PFSK-1 (cell line): ENCODE data around the gene RNF183.

Source experiments
- FOXP2 ChIP-seq: optimal IDR thresholded peaks from 2 replicates; pipeline ENCODE3; 2011; ENCODE audit warnings: borderline replicate concordance, control low read depth, inconsistent platforms; ENCODE audit not compliant: insufficient read depth; ENCODE audit errors: extremely low read length, extremely low read depth
- POLR2AphosphoS5 ChIP-seq: IDR thresholded peaks from 2 replicates; pipeline ENCODE4 v1.6.1; 2012; ENCODE audit warnings: low read depth, mild to moderate bottlenecking, control low read depth, low read length, moderate library complexity
- REST ChIP-seq, 2 experiments: IDR thresholded peaks; 2 replicates each; pipeline versions ENCODE4 v1.6.1 to v1.8.0; 2011 to 2012; ENCODE audit warnings: low read depth in 2 of 2, low read length in 2 of 2, control low read depth in 1 of 2, inconsistent platforms in 1 of 2, mild to moderate bottlenecking in 1 of 2, moderate library complexity in 1 of 2; ENCODE audit not compliant: insufficient read depth in 1 of 2
- SIN3A ChIP-seq: IDR thresholded peaks from 2 replicates; pipeline ENCODE4 v1.6.1; 2012; ENCODE audit warnings: mild to moderate bottlenecking, low read length, moderate library complexity, borderline replicate concordance; ENCODE audit not compliant: insufficient read depth
- TAF1 ChIP-seq: IDR thresholded peaks from 2 replicates; pipeline ENCODE4 v1.6.1; 2012; ENCODE audit warnings: low read length, control low read depth, borderline replicate concordance; ENCODE audit not compliant: insufficient read depth

GRCh38 chr9:113309204-113309813, 6.1 kb upstream of the RNF183 start:
- TF ChIP-seq TAF1 (no peak), POLR2AphosphoS5 (no peak), REST (IDR thresholded peaks at IDR 0.05; ENCODE audit: insufficient read depth in 1 of 2, low read depth in 2 of 2, low read length in 2 of 2) (no peak), SIN3A (no peak), FOXP2 (no peak)
